RWPE1 (cell line): ENCODE data around the gene ZNF175.
A peak's percentile ranks its signal among the peaks of the same experiment; 100 is the strongest.

Source experiments
- CTCF ChIA-PET: fragments of 350-600 bp; sonication (Branson Sonifier 250); formaldehyde crosslinking; extraction: SDS; loops from one replicate; lab custom pipeline; 2021; lab: Yijun Ruan, JAX
- POLR2A ChIA-PET: fragments of 400-600 bp; formaldehyde crosslinking; extraction: SDS; loops from one replicate; lab custom pipeline; 2020; ENCODE audit warnings: antibody characterized with exemption; ENCODE audit not compliant: low non-redundant PET; lab: Yijun Ruan, JAX
- DNase-seq: peaks from one replicate; pipeline ENCODE4 v3.0.0; 2012; ENCODE audit warnings: low spot score
- H3K27ac ChIP-seq: fragments of 450-650 bp; 2 replicates; pipeline ENCODE4 v1.5.1; 2017
- CTCF ChIP-seq: fragments of 450-650 bp; conservative IDR thresholded peaks from 2 replicates; pipeline ENCODE4 v1.5.1; 2017; ENCODE audit warnings: low read depth, mild to moderate bottlenecking

The ZNF175 gene

GRCh38 chr19:51567583-51567982 lies 3.5 kb upstream of the ZNF175 start:
- no peak overlapping the region for H3K27ac ChIP-seq
- no peak for TF ChIP-seq CTCF
- ChIA-PET POLR2A (no interaction called here), CTCF (no interaction called here)
- DNase-seq: no peak

- DNase-seq: no peak
- ChIA-PET POLR2A (no interaction called here), CTCF (interaction anchor here (0.7 kb wide), 1 partner anchor 21 kb away, joined by 5 read pairs; no protein-coding TSS in a partner anchor)
- no peak for TF ChIP-seq CTCF
- no peak overlapping the region for H3K27ac ChIP-seq
Measured at GRCh38 chr19:51568456-51568855, 2.6 kb upstream of the ZNF175 start.

- peak overlapping the region; percentile 55 for H3K27ac ChIP-seq
- ChIA-PET POLR2A (no interaction called here), CTCF (interaction anchor here (0.7 kb wide), 1 partner anchor 1110 kb away, joined by 5 read pairs; no protein-coding TSS in a partner anchor)
- TF ChIP-seq CTCF: no peak
- peak; percentile 5 for DNase-seq
Measured at GRCh38 chr19:51571599-51571998, 516 bp downstream of the ZNF175 start.

GRCh38 chr19:51572410-51572809 lies 1.3 kb downstream of the ZNF175 start:
- DNase-seq: no peak
- ChIA-PET CTCF (no interaction called here), POLR2A (no interaction called here)
- H3K27ac ChIP-seq: no peak overlapping the region
- TF ChIP-seq CTCF: no peak

- no peak overlapping the region for H3K27ac ChIP-seq
- POLR2A ChIA-PET: no interaction called here
- CTCF ChIA-PET: no interaction called here
- no peak for TF ChIP-seq CTCF
- DNase-seq: no peak
Measured at GRCh38 chr19:51572908-51573307, 1.8 kb downstream of the ZNF175 start.

DNA sequence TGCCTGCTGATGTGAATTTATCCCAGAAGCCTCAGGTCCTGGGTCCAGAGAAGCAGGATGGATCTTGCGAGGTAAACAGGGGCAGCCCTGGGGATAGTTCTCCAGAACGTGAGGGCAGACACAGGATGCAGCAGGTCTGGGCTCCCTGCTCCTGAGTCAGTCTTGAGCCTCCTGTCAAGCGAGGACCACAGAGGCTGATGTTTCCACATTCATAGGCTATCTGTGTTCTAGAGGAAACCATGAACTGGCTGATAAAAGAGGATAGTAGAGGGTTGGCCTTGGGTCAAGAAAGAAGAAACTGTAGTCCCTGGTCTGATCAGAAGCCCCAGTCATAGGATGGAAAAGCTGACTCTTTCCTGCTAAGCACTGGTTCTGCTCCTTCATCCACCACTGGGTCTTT lies 2.2 kb downstream of the ZNF175 start:
- POLR2A ChIA-PET: no interaction called here
- no peak overlapping the region for H3K27ac ChIP-seq
- CTCF ChIA-PET: no interaction called here
- no peak for TF ChIP-seq CTCF
- DNase-seq: no peak

DNA sequence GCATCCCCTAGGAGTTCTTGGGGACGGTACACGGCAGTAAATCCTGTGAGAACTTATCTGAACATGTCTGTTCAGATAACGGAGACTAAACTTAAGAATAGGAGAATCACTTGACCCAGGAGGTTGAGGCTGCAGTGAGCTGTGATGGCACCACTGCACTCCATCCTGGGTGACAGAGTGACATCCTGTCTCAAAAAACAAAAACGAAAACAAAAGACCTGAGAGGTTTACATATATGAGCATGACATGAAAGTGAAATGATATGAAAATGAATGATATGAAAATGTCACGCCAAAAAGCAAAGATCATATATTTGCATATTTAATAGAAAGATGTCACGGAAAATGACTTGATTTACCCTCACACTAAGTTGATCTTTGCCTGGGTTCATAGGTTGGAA lies 5.8 kb downstream of the ZNF175 start:
- TF ChIP-seq CTCF: no peak
- no peak overlapping the region for H3K27ac ChIP-seq
- no peak for DNase-seq
- ChIA-PET CTCF (no interaction called here), POLR2A (no interaction called here)
